Measurements from ENCODE around the gene MIPOL1. TPM values are rescaled to one million over a fixed set of nuclear protein-coding genes. Genes with fewer than 3 reads are reported as not detected.
A peak's percentile ranks its signal among the peaks of the same experiment; 100 is the strongest.

MIPOL1 gene
- total and polyA plus RNA-seq, 2 of the 13 experiments (the other 11 are each of a cell fraction or from before 2014, with no cell fraction given): 8.6 to 34.2 TPM

DNA sequence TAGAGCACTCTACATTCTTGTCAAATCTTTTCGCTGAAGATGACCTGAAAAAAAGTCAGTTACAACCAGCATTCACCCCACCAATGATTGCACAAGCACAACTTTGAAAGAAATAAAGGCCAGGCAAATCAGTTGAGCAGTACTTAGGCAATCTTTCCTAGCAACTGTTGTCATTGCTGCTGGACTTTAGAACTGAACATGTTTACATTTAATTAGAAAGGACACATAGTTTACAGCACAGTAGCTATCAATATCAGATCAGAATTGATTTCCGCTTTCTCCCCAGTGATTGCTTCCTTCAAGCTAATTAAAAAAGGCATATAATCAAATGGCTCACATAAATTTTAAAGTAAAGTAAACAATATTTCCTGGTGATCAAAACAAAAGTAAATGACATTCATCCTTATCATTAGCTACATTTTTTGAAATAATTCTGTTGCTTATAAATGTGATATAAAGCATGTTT is 268.9 kb downstream of the MIPOL1 start (continued):
- TF ChIP-seq, protein P1, sequence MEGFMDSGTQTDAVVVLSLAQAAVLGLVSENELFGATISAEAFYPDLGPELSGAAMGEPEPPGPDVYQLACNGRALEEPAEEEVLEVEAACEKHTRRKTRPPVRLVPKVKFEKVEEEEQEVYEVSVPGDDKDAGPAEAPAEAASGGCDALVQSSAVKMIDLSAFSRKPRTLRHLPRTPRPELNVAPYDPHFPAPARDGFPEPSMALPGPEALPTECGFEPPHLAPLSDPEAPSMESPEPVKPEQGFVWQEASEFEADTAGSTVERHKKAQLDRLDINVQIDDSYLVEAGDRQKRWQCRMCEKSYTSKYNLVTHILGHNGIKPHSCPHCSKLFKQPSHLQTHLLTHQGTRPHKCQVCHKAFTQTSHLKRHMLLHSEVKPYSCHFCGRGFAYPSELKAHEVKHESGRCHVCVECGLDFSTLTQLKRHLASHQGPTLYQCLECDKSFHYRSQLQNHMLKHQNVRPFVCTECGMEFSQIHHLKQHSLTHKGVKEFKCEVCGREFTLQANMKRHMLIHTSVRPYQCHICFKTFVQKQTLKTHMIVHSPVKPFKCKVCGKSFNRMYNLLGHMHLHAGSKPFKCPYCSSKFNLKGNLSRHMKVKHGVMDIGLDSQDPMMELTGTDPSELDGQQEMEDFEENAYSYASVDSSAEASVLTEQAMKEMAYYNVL (CRISPR knock-in tag; IDR thresholded peaks at IDR 0.05; ENCODE audit: borderline replicate concordance): peak; percentile 98
- TF ChIP-seq ZNF660 (CRISPR knock-in tag; IDR thresholded peaks at IDR 0.05; ENCODE audit: borderline replicate concordance, low read depth) (no peak), ZMYM4 (CRISPR knock-in tag; IDR thresholded peaks at IDR 0.05) (peak; percentile 100), NFE2L2 (IDR thresholded peaks at IDR 0.05; ENCODE audit: low read length) (peak; percentile 6; the same call in 1 of the 2 replicates), HNF4A (CRISPR knock-in tag; IDR thresholded peaks at IDR 0.05) (peak; percentile 100), CTCF (CRISPR knock-in tag; IDR thresholded peaks at IDR 0.05) (no peak), TP53 (CRISPR knock-in tag; conservative IDR thresholded peaks at IDR 0.05) (peak; percentile 96), SAFB2 (CRISPR knock-in tag; IDR thresholded peaks at IDR 0.05; ENCODE audit: borderline replicate concordance, low read depth) (no peak; the same call in 1 of the 2 replicates), ARID3A (IDR thresholded peaks at IDR 0.05; ENCODE audit: low read depth, low read length) (peak; percentile 100), THAP8 (CRISPR knock-in tag; IDR thresholded peaks at IDR 0.05; ENCODE audit: borderline replicate concordance) (no peak), ZNF143 (CRISPR knock-in tag; IDR thresholded peaks at IDR 0.05) (peak; percentile 55), AKAP8 (CRISPR knock-in tag; IDR thresholded peaks at IDR 0.05) (peak; percentile 74; the same call in 1 of the 2 replicates), AFF4 (CRISPR knock-in tag; IDR thresholded peaks at IDR 0.05) (peak; percentile 85), SCMH1 (CRISPR knock-in tag; IDR thresholded peaks at IDR 0.05; ENCODE audit: borderline replicate concordance) (no peak), WIZ (CRISPR knock-in tag; IDR thresholded peaks at IDR 0.05) (peak; percentile 89), ZNF430 (CRISPR knock-in tag; IDR thresholded peaks at IDR 0.05) (peak; percentile 95)
- TF ChIP-seq, protein P2, sequence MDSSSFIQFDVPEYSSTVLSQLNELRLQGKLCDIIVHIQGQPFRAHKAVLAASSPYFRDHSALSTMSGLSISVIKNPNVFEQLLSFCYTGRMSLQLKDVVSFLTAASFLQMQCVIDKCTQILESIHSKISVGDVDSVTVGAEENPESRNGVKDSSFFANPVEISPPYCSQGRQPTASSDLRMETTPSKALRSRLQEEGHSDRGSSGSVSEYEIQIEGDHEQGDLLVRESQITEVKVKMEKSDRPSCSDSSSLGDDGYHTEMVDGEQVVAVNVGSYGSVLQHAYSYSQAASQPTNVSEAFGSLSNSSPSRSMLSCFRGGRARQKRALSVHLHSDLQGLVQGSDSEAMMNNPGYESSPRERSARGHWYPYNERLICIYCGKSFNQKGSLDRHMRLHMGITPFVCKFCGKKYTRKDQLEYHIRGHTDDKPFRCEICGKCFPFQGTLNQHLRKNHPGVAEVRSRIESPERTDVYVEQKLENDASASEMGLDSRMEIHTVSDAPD (CRISPR knock-in tag; IDR thresholded peaks at IDR 0.05): peak; percentile 99
